Jurkat, Clone E6-1 (cell line): ENCODE results near the gene ZNF771.
"Not testable (repeated sequence)": the region's sequence is repeated elsewhere in the genome, so short reads cannot be mapped to it uniquely, and the experiment has no call there.

Source experiments
- DNase-seq: peaks from one replicate; pipeline ENCODE4 v3.0.0-alpha.2; 2011; ENCODE audit warnings: low read depth, low spot score
- H3K4me3 ChIP-seq: 2 replicates; pipeline ENCODE4 v1.5.1; 2011; ENCODE audit warnings: mild to moderate bottlenecking, low read length, control low read depth, moderate library complexity

ZNF771 gene

GRCh38 chr16:30452709-30453580 is 45.5 kb downstream of the ZNF771 start:
- not testable (repeated sequence) for H3K4me3 ChIP-seq, DNase-seq

GRCh38 chr16:30456302-30456701 is 48.9 kb downstream of the ZNF771 start:
- DNase-seq = no peak

GRCh38 chr16:30457256-30457655 is 49.9 kb downstream of the ZNF771 start:
- H3K4me3 ChIP-seq = no peak overlapping the region

More at GRCh38 chr16:30456302-30456701, 48.9 kb downstream of the ZNF771 start:
- H3K4me3 ChIP-seq = no peak overlapping the region

GRCh38 chr16:30457743-30458560 is 50.5 kb downstream of the ZNF771 start:
- H3K4me3 ChIP-seq = no peak overlapping the region
- no peak for DNase-seq

More at GRCh38 chr16:30457256-30457655, 49.9 kb downstream of the ZNF771 start:
- DNase-seq = no peak

GRCh38 chr16:30458561-30459394 is 51.4 kb downstream of the ZNF771 start:
- H3K4me3 ChIP-seq = peak overlapping the region; percentile 17
- DNase-seq = peak; percentile 99

GRCh38 chr16:30459456-30459855 is 52.0 kb downstream of the ZNF771 start:
- no peak for DNase-seq
- H3K4me3 ChIP-seq = no peak overlapping the region; the same call in 1 of the 2 replicates

- not testable (repeated sequence) for H3K4me3 ChIP-seq, DNase-seq
Measured at GRCh38 chr16:30461426-30461825, 54.0 kb downstream of the ZNF771 start.

- no peak for DNase-seq
- no peak overlapping the region for H3K4me3 ChIP-seq
Measured at GRCh38 chr16:30464078-30464477, 56.7 kb downstream of the ZNF771 start.
